Pancreas (tissue), 10 donors: Measurements from ENCODE around the gene TNFAIP8L3. TPM values are rescaled to one million over a fixed set of nuclear protein-coding genes. Genes with fewer than 3 reads are reported as not detected.

ENCODE experiments used
- ATAC-seq, 4 donors: fragments of 200-7000 bp; cut with Tn5 transposase; one replicate each; pipeline versions ENCODE4 v1.8.0 to v1.9.1; 2020; ENCODE audit warnings: mild to moderate bottlenecking in 4 of 4, moderate library complexity in 4 of 4
- DNase-seq, 6 donors: peaks; one replicate each; pipeline ENCODE4 v3.0.0-alpha.2; 2020
- FAIRE-seq: peaks from 2 replicates; lab custom pipeline; 2012; peaks lifted over from hg19 to GRCh38; lab: Jason Lieb, UNC
- H3K27ac ChIP-seq, 4 donors: fragments of 200-600 bp; sonication (generic); 1 replicate in 3 of 4; 2 replicates in 1 of 4; pipeline versions ENCODE4 v1.5.0 to v1.8.0; 2020
- H3K27me3 ChIP-seq, 4 donors: fragments of 200-600 bp; one replicate each; pipeline ENCODE4 v1.8.0; 2021
- H3K36me3 ChIP-seq, 3 donors: fragments of 200-600 bp; sonication (generic) in 1 of 3; one replicate each; pipeline versions ENCODE4 v1.5.0 to v1.8.0; 2020 to 2021
- H3K4me1 ChIP-seq, 3 donors: fragments of 200-600 bp; one replicate each; pipeline ENCODE4 v1.8.0; 2021
- H3K4me3 ChIP-seq, 4 donors: fragments of 200-600 bp; sonication (generic) in 2 of 4; one replicate each; pipeline versions ENCODE4 v1.5.0 to v1.8.0; 2020 to 2021
- H3K9me3 ChIP-seq, 4 donors: fragments of 200-600 bp; one replicate each; pipeline ENCODE4 v1.8.0; 2021
- WGBS, 2 donors: extraction: QIAGEN DNeasy Blood & Tissue Kit; methylation state at CpG; one replicate each; pipeline ENCODE4 v1.1.7; 2013; 5-methylcytosine and 5-hydroxymethylcytosine counted together
- intact Hi-C, 3 donors: fragments of 100-400 bp; cut with DNase I; formaldehyde crosslinking; loops; one replicate each; pipeline versions ENCODE4 v1.11.1 to v1.14.2; 2022
- polyA plus RNA-seq, 2 donors: library from polyadenylated mRNA; stranded (reverse); fragments of 200-250 nt; gene quantifications; one replicate each; pipeline ENCODE4 v1.2.3, GENCODE V29; 2013
- total RNA-seq, 6 donors: library from RNA; stranded (reverse); fragmentation: NEBNext Ultra II Directional in 4 of 6; extraction: Animal tissue kit (Norgen Biotek cat#: 25700) in 4 of 6; gene quantifications; one replicate each; pipeline versions ENCODE4 v1.2.1 to v1.2.4, GENCODE V29; 2021 to 2023
- TF ChIP-seq, protein P1 (sequence below), 4 donors: fragments of 200-600 bp; sonication (generic) in 3 of 4; IDR thresholded peaks; one replicate each; pipeline versions ENCODE4 v1.5.0 to v1.8.0; 2021; ENCODE audit warnings: antibody characterized with exemption in 4 of 4
- donor health status: healthy with polysubstance abuse.
- donor health status: DM: no; HTN: no; CAD: no; lungs with moderate emphysema.
- donor health status: DM: no; HTN: no; CAD: no.
- donor health status: control.
- donor health status: control.
- donor health status: Bipolar disorder and iron deficiency.
- donor health status: DM: yes; HTN: yes; CAD: no.
- donor health status: DM: no; HTN: no; CAD: no.
- donor health status: DM: no; HTN: no; CAD: no.
- donor health status: DM: yes; HTN: yes; CAD: no.

The TNFAIP8L3 gene
- total and polyA plus RNA-seq, 8 donors, result 0.09 to 1.8 (median 0.72) TPM

DNA sequence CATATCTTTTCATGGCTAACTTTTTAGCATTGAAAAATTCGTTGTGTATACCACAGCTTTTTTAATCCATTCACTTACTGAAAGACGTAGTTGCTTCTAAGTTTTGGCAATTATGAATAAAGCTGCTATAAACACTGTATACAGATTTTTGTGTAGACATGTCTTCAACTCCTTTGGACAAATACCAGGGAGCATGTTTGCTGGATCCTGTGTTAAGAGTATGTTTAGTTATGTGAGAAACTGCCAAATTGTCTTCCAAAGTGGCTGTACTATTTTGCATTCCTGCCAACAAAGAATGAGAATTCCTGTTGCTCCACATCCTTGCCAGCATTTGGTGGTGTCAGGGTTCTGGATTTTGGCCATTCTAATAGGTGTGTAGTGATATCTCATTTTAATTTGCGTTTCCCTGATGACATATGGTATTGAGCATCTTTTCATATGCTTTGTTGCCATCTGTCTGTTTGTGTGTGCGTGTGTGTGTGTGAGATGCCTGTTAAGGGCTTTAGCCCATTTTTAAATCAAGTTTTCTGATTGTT lies 87.5 kb downstream of the TNFAIP8L3 start:
- Histone ChIP-seq H3K4me1 (no peaks in the 10 kb centered on the region), H3K9me3 (no peaks in the 10 kb centered on the region), H3K27me3 (no peaks in the 10 kb centered on the region), H3K27ac (no peak overlapping the region), H3K36me3 (no peaks in the 10 kb centered on the region), H3K4me3 (no peak overlapping the region)
- ATAC-seq (no peak), FAIRE-seq (no peak), DNase-seq (no peak)
- 83 to 90% methylated on average over 4 of the region's 4 CpGs for WGBS, 2 donors
- TF ChIP-seq, protein P1, sequence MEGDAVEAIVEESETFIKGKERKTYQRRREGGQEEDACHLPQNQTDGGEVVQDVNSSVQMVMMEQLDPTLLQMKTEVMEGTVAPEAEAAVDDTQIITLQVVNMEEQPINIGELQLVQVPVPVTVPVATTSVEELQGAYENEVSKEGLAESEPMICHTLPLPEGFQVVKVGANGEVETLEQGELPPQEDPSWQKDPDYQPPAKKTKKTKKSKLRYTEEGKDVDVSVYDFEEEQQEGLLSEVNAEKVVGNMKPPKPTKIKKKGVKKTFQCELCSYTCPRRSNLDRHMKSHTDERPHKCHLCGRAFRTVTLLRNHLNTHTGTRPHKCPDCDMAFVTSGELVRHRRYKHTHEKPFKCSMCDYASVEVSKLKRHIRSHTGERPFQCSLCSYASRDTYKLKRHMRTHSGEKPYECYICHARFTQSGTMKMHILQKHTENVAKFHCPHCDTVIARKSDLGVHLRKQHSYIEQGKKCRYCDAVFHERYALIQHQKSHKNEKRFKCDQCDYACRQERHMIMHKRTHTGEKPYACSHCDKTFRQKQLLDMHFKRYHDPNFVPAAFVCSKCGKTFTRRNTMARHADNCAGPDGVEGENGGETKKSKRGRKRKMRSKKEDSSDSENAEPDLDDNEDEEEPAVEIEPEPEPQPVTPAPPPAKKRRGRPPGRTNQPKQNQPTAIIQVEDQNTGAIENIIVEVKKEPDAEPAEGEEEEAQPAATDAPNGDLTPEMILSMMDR (IDR thresholded peaks at IDR 0.05), result no peak
- intact Hi-C loops, result no loop called here

Other genes with a start within 250 kb of the TNFAIP8L3 start
- 1 to 10 TPM; 2.1 to 4.8 (median 2.7) TPM for gene AP4E1, start 186.2 kb downstream of the TNFAIP8L3 start, total RNA-seq
- gene AP4E1, start 186.2 kb downstream of the TNFAIP8L3 start, polyA plus RNA-seq, result 1 to 10 TPM; 1.1 to 1.5 TPM
- gene CYP19A1, start 243.7 kb upstream of the TNFAIP8L3 start, total RNA-seq, result 1 to 10 TPM in 2 of 6 donors, under 1 TPM in 3, not detected in 1; 0.16 to 2.5 (median 0.40) TPM
- under 1 TPM; 0.09 to 0.15 TPM for gene CYP19A1, start 243.7 kb upstream of the TNFAIP8L3 start, polyA plus RNA-seq
- 10 to 100 TPM in 1 of 6 donors, under 1 TPM in 3, not detected in 2; 0.54 to 16.8 (median 0.70) TPM for gene GLDN, start 246.7 kb upstream of the TNFAIP8L3 start, total RNA-seq
- gene GLDN, start 246.7 kb upstream of the TNFAIP8L3 start, polyA plus RNA-seq, result under 1 TPM; 0.23 to 0.68 TPM